ENCODE results near the gene DOCK2. TPM values are rescaled to one million over a fixed set of nuclear protein-coding genes. Genes with fewer than 3 reads are reported as not detected.

DOCK2 gene
- total RNA-seq, 1 experiment from 2014 or later, result not detected

DNA sequence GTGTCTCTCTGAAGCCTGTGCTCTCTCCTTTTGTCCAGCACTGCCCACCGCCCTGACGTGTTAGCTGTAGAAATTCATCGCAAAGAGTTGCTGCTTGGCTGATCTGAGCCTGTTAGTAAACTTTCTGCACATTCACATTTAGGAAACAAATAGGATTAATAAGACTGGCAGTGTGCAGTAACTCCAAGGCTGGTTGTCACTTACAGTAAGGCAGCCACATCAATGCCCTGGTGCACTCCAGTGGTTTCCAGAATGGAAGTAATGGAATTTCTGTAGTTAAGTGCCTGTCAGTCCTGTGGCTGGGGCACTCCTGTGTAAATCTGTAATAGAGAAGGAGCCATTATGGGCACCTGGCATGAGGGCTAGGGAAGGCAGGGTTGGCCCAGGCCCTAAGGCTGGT is 70.6 kb downstream of the DOCK2 start:
- Mint-ChIP-seq H3K27me3 (ENCODE audit: unreplicated experiment) (peaks cover 49% of the 10 kb centered on the region), H3K4me3 (ENCODE audit: low read depth, unreplicated experiment) (no peak overlapping the region), H3K9me3 (ENCODE audit: low read depth, unreplicated experiment) (no peaks in the 10 kb centered on the region), H3K36me3 (ENCODE audit: insufficient read depth, unreplicated experiment) (no peaks in the 10 kb centered on the region), H3K27ac (ENCODE audit: unreplicated experiment) (no peak overlapping the region), H3K4me1 (ENCODE audit: low read depth, unreplicated experiment) (peaks cover 8% of the 10 kb centered on the region)
- DNase-seq, result no peak
- CTCF ChIA-PET, result no interaction called here
- intact Hi-C loops (cut with micrococcal nuclease; ENCODE audit: unreplicated experiment), result loop anchor here (10.0 kb wide), 1 partner anchor 477 kb away; no protein-coding TSS in a partner anchor
- TF ChIP-seq, protein P1, sequence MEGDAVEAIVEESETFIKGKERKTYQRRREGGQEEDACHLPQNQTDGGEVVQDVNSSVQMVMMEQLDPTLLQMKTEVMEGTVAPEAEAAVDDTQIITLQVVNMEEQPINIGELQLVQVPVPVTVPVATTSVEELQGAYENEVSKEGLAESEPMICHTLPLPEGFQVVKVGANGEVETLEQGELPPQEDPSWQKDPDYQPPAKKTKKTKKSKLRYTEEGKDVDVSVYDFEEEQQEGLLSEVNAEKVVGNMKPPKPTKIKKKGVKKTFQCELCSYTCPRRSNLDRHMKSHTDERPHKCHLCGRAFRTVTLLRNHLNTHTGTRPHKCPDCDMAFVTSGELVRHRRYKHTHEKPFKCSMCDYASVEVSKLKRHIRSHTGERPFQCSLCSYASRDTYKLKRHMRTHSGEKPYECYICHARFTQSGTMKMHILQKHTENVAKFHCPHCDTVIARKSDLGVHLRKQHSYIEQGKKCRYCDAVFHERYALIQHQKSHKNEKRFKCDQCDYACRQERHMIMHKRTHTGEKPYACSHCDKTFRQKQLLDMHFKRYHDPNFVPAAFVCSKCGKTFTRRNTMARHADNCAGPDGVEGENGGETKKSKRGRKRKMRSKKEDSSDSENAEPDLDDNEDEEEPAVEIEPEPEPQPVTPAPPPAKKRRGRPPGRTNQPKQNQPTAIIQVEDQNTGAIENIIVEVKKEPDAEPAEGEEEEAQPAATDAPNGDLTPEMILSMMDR (IDR thresholded peaks at IDR 0.05; ENCODE audit: unreplicated experiment), result no peak
- BruUV-seq (replicated peaks), result no TSS peak

DNA sequence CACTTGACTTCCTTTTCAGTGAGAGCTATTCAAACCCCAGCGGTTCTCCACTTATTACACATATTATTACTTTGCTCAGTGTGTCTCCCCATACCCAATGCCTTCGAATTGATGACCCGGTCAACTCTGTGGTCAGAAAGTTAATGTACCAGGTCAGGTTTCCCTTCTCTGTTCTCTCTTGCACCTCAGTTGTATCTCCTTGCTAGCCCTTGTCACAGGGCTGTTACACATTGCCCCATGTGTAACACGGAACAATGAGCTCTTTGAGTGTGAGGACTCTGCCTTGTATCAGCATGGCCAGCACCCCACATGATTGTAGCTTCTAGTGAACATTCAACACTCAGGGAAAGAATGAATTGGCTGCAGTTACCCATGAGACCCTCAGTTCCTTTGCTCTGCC is 73.6 kb downstream of the DOCK2 start:
- Mint-ChIP-seq H3K36me3 (ENCODE audit: insufficient read depth, unreplicated experiment) (no peaks in the 10 kb centered on the region), H3K4me3 (ENCODE audit: low read depth, unreplicated experiment) (no peak overlapping the region), H3K9me3 (ENCODE audit: low read depth, unreplicated experiment) (no peaks in the 10 kb centered on the region), H3K27ac (ENCODE audit: unreplicated experiment) (no peak overlapping the region), H3K27me3 (ENCODE audit: unreplicated experiment) (peaks cover 68% of the 10 kb centered on the region), H3K4me1 (ENCODE audit: low read depth, unreplicated experiment) (peaks cover 8% of the 10 kb centered on the region)
- BruUV-seq (replicated peaks), result no TSS peak
- CTCF ChIA-PET, result interaction anchor here (0.6 to 0.8 kb wide), 2 partner anchors 9 to 11 kb away, joined by 3 read pairs; no protein-coding TSS in a partner anchor
- TF ChIP-seq, protein P1 (IDR thresholded peaks at IDR 0.05; ENCODE audit: unreplicated experiment), result no peak
- intact Hi-C loops (cut with micrococcal nuclease; ENCODE audit: unreplicated experiment), result no loop called here
- no peak for DNase-seq

GRCh38 chr5:169711551-169712225 is 74.6 kb downstream of the DOCK2 start:
- TF ChIP-seq, protein P1 (IDR thresholded peaks at IDR 0.05; ENCODE audit: unreplicated experiment), result no peak
- CTCF ChIA-PET, result no interaction called here
- peaks cover 66% of the 10 kb centered on the region for H3K27me3 Mint-ChIP-seq (ENCODE audit: unreplicated experiment)
- BruUV-seq (replicated peaks), result no TSS peak
- no peak overlapping the region for H3K4me3 Mint-ChIP-seq (ENCODE audit: low read depth, unreplicated experiment)
- no peak for DNase-seq
- no peaks in the 10 kb centered on the region for H3K9me3 Mint-ChIP-seq (ENCODE audit: low read depth, unreplicated experiment)
- no peaks in the 10 kb centered on the region for H3K36me3 Mint-ChIP-seq (ENCODE audit: insufficient read depth, unreplicated experiment)
- intact Hi-C loops (cut with micrococcal nuclease; ENCODE audit: unreplicated experiment), result no loop called here
- no peak overlapping the region for H3K27ac Mint-ChIP-seq (ENCODE audit: unreplicated experiment)
- H3K4me1 Mint-ChIP-seq (ENCODE audit: low read depth, unreplicated experiment), result peaks cover 8% of the 10 kb centered on the region

- Mint-ChIP-seq H3K4me3 (ENCODE audit: low read depth, unreplicated experiment) (no peak overlapping the region), H3K27ac (ENCODE audit: unreplicated experiment) (no peak overlapping the region), H3K36me3 (ENCODE audit: insufficient read depth, unreplicated experiment) (no peaks in the 10 kb centered on the region), H3K27me3 (ENCODE audit: unreplicated experiment) (peaks cover 66% of the 10 kb centered on the region), H3K4me1 (ENCODE audit: low read depth, unreplicated experiment) (peaks cover 3% of the 10 kb centered on the region), H3K9me3 (ENCODE audit: low read depth, unreplicated experiment) (no peaks in the 10 kb centered on the region)
- no peak for DNase-seq
- TF ChIP-seq, protein P1 (IDR thresholded peaks at IDR 0.05; ENCODE audit: unreplicated experiment), result no peak
- intact Hi-C loops (cut with micrococcal nuclease; ENCODE audit: unreplicated experiment), result no loop called here
- CTCF ChIA-PET, result no interaction called here
- BruUV-seq (replicated peaks), result no TSS peak
Observed at GRCh38 chr5:169712428-169712827, 75.4 kb downstream of the DOCK2 start.

Measured in Calu3 (cell line).